Amniotic stem cell (primary cell): Measurements from ENCODE around the gene LGALS16.
"Not testable (repeated sequence)": the region's sequence is repeated elsewhere in the genome, so short reads cannot be mapped to it uniquely, and the experiment has no call there.

Experiments used
- DNase-seq: peaks from one replicate; lab custom pipeline; 2025; lab: John Stamatoyannopoulos, UW

LGALS16 gene

GRCh38 chr19:39677961-39678889 lies 22.5 kb downstream of the LGALS16 start:
- no peak for DNase-seq

- no peak for DNase-seq
Measured at GRCh38 chr19:39679056-39679790, 23.5 kb downstream of the LGALS16 start.

GRCh38 chr19:39679791-39680168 lies 24.1 kb downstream of the LGALS16 start:
- no peak for DNase-seq

- no peak for DNase-seq
Measured at GRCh38 chr19:39680593-39680992, 24.9 kb downstream of the LGALS16 start.

- DNase-seq, result no peak
Measured at GRCh38 chr19:39681416-39681815, 25.7 kb downstream of the LGALS16 start.

GRCh38 chr19:39684267-39684666 lies 28.6 kb downstream of the LGALS16 start:
- no peak for DNase-seq

- DNase-seq, result no peak
Measured at GRCh38 chr19:39686739-39687138, 31.0 kb downstream of the LGALS16 start.

GRCh38 chr19:39688637-39689036 lies 32.9 kb downstream of the LGALS16 start:
- DNase-seq, result not testable (repeated sequence)

GRCh38 chr19:39692166-39692565 lies 36.5 kb downstream of the LGALS16 start:
- no peak for DNase-seq

GRCh38 chr19:39692822-39693221 lies 37.1 kb downstream of the LGALS16 start:
- no peak for DNase-seq

GRCh38 chr19:39695759-39696158 lies 40.0 kb downstream of the LGALS16 start:
- no peak for DNase-seq

GRCh38 chr19:39696387-39696786 lies 40.7 kb downstream of the LGALS16 start:
- DNase-seq, result no peak

GRCh38 chr19:39698535-39698934 lies 42.8 kb downstream of the LGALS16 start:
- DNase-seq, result no peak

- DNase-seq, result no peak
Measured at GRCh38 chr19:39701291-39701690, 45.6 kb downstream of the LGALS16 start.

- DNase-seq, result no peak
Measured at GRCh38 chr19:39704181-39705044, 48.7 kb downstream of the LGALS16 start, which contains the start of gene LGALS14. Gene LGALS14 (plus strand): TSS chr19:39704481. CDS start chr19:39704529, 48 bp downstream.

GRCh38 chr19:39705578-39706188 lies 50.0 kb downstream of the LGALS16 start:
- no peak for DNase-seq

GRCh38 chr19:39708594-39708993 lies 52.9 kb downstream of the LGALS16 start:
- DNase-seq, result no peak

GRCh38 chr19:39709026-39709872 lies 53.5 kb downstream of the LGALS16 start:
- no peak for DNase-seq
